Subcutaneous abdominal adipose tissue (tissue), 5 donors: Measurements from ENCODE around the gene UNC79.

ENCODE experiments used
- H3K27ac ChIP-seq: one replicate; pipeline ENCODE4 v1.7.0; 2013; ENCODE audit warnings: low read depth, mild to moderate bottlenecking, inconsistent platforms, low read length, moderate library complexity
- H3K27me3 ChIP-seq, 5 donors: one replicate each; pipeline ENCODE4 v1.7.0; 2013; ENCODE audit warnings: low read length in 5 of 5, inconsistent platforms in 1 of 5; ENCODE audit not compliant: control insufficient read depth in 5 of 5, insufficient read depth in 4 of 5
- H3K36me3 ChIP-seq, 5 donors: one replicate each; pipeline ENCODE4 v1.7.0; 2013; ENCODE audit warnings: low read length in 5 of 5; ENCODE audit not compliant: control insufficient read depth in 5 of 5, insufficient read depth in 5 of 5
- H3K4me1 ChIP-seq, 5 donors: one replicate each; pipeline ENCODE4 v1.7.0; 2013; ENCODE audit warnings: low read length in 5 of 5, mild to moderate bottlenecking in 3 of 5, moderate library complexity in 1 of 5; ENCODE audit not compliant: control insufficient read depth in 5 of 5, insufficient read depth in 5 of 5
- H3K4me3 ChIP-seq, 5 donors: one replicate each; pipeline ENCODE4 v1.7.0; 2013; ENCODE audit warnings: low read length in 5 of 5, low read depth in 1 of 5
- H3K9ac ChIP-seq, 5 donors: one replicate each; pipeline ENCODE4 v1.7.0; 2013; ENCODE audit warnings: low read length in 5 of 5, mild to moderate bottlenecking in 4 of 5, moderate library complexity in 3 of 5
- H3K9me3 ChIP-seq, 5 donors: one replicate each; pipeline ENCODE4 v1.7.0; 2013; ENCODE audit warnings: low read length in 5 of 5; ENCODE audit not compliant: control insufficient read depth in 5 of 5
- donor health status: healthy.
- donor health status: healthy.
- donor health status: healthy.
- donor health status: healthy.
- donor health status: healthy.

Gene UNC79

GRCh38 chr14:93737634-93738033, 306.9 kb downstream of the UNC79 start:
- Histone ChIP-seq H3K36me3 (no peaks in the 10 kb centered on the region), H3K9ac (no peak overlapping the region), H3K4me1 (no peaks in the 10 kb centered on the region), H3K4me3 (no peak overlapping the region), H3K27me3 (peaks cover 0 to 9% (median 3%) of the 10 kb centered on the region in 5 donors), H3K9me3 (no peaks in the 10 kb centered on the region), H3K27ac (no peak overlapping the region)

DNA sequence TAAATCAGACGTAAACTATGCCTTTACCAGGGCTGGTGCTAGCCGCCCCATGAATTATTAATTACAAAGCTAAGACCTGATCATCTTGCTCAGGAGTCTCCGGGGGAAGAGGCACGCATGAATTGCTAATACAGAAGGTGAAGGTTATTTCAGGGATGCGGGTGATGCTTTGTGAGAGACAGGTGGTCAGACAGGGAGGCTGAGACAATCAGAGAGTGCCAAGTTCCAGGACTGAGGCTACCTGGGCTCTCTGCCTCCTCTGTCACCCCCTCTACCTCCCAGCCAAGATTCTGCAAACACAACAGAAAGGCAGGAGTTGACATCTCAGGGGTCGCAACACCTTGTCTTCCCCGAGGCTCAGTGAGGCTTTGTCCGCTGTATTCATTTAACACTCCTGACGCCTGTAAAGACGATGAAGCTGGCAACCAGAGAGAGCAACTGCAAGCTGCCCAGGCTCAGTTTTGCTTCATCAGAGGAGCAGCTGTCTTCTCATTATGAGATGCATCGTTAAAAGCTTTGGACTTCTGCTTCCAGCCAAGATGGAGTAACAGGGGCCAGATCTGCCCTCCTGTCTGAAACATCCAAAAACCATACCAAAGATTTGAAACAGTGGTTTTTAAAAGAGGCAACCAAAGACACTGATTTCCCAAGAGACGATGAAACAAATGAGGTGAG, 311.0 kb downstream of the UNC79 start:
- H3K9me3 ChIP-seq = no peaks in the 10 kb centered on the region
- no peak overlapping the region for H3K9ac ChIP-seq
- no peaks in the 10 kb centered on the region for H3K36me3 ChIP-seq
- H3K4me1 ChIP-seq = no peaks in the 10 kb centered on the region
- H3K4me3 ChIP-seq = no peak overlapping the region
- H3K27ac ChIP-seq = no peak overlapping the region
- H3K27me3 ChIP-seq = peaks cover 0 to 13% (median 3%) of the 10 kb centered on the region in 5 donors

- no peak overlapping the region for H3K4me3 ChIP-seq
- no peaks in the 10 kb centered on the region for H3K36me3 ChIP-seq
- H3K27ac ChIP-seq = no peak overlapping the region
- H3K9ac ChIP-seq = no peak overlapping the region
- H3K4me1 ChIP-seq = no peaks in the 10 kb centered on the region
- no peaks in the 10 kb centered on the region for H3K9me3 ChIP-seq
- H3K27me3 ChIP-seq = peaks cover 0 to 16% (median 0%) of the 10 kb centered on the region in 5 donors
These were observed 312.0 kb downstream of the UNC79 start for GRCh38 chr14:93742761-93743160.

- Histone ChIP-seq H3K27me3 (peaks cover 0 to 11% (median 0%) of the 10 kb centered on the region in 5 donors), H3K9me3 (no peaks in the 10 kb centered on the region), H3K4me3 (no peak overlapping the region), H3K27ac (no peak overlapping the region), H3K36me3 (no peaks in the 10 kb centered on the region), H3K4me1 (no peaks in the 10 kb centered on the region), H3K9ac (no peak overlapping the region)
These were observed 312.7 kb downstream of the UNC79 start for GRCh38 chr14:93743270-93744060.

DNA sequence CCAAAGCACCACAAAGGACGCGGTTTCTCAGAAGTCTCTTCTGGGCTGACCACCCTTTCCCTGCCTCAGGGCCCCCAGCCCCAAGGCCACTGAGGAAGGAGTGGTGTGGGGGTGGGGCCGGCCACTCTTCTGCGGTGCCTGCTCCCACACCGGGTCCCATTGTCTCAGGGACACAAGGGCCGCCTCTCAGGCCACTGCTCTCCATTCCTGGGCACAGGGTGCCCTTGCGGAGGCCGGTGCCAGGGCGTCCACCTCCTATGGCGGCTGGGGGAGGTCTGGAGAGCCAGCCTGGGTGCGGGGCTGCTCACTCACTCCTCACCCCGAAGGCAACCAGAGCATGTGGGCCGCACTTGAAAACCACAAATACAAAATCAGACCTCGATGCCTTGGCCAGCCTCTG, 313.4 kb downstream of the UNC79 start:
- no peaks in the 10 kb centered on the region for H3K36me3 ChIP-seq
- peaks cover 0 to 11% (median 0%) of the 10 kb centered on the region in 5 donors for H3K27me3 ChIP-seq
- H3K4me1 ChIP-seq = no peaks in the 10 kb centered on the region
- H3K9ac ChIP-seq = no peak overlapping the region
- H3K27ac ChIP-seq = no peak overlapping the region
- H3K9me3 ChIP-seq = no peaks in the 10 kb centered on the region
- no peak overlapping the region for H3K4me3 ChIP-seq

DNA sequence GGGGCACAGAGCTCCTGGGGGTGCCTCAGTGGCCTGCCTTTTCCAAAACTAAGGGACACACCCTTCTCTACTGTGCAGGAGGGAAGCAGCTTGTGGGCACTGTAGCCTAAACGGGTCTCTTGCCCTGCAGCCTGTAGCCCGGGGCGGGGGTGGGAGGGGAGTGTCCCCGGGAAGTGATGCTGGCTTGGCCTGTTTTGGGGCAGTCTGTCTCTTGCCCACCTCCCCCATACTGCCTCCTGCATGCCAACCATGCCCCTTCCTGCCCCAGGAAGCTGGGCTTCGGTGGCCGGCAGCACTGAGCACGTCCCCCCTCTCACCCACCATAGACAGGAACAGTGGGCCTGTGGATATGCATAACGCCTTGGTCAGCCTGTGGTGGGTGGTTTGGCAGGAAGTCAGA, 314.1 kb downstream of the UNC79 start:
- no peaks in the 10 kb centered on the region for H3K9me3 ChIP-seq
- H3K4me1 ChIP-seq = no peaks in the 10 kb centered on the region
- peaks cover 0 to 11% (median 0%) of the 10 kb centered on the region in 5 donors for H3K27me3 ChIP-seq
- no peak overlapping the region for H3K9ac ChIP-seq
- no peak overlapping the region for H3K4me3 ChIP-seq
- no peak overlapping the region for H3K27ac ChIP-seq
- H3K36me3 ChIP-seq = no peaks in the 10 kb centered on the region

DNA sequence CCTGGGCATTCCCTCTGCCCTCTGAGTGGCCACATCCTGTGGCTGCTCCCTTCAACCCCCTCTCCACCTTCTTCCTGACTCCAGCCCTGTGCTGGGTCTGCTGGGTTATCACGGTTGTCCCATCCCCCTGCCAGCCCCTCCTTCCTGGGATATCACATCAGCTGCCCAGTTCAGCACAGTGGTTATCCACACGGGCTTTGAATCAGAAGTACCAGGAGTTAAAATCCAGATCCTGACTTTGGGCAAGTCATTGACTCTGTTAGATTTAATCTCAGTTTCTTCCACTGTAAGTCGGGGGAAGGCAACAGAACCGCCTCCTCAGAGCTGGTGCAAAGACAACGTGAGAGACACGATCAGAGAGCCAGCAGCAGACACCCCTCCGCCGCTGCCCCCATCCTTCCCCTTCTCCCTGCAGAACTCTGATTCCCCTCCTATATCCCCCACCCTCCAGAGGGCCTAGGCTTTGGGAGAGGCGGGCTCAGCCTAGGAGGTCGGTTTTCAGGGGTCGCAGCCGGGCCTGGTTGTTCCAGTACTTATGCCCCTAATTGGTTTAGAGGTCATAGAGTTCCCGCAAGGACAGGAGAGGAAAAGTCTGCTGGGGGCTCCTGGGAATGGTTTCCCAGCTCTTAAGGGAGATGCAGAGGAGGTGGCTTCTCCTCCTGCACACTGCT, 315.0 kb downstream of the UNC79 start:
- H3K4me1 ChIP-seq = no peaks in the 10 kb centered on the region
- no peak overlapping the region for H3K4me3 ChIP-seq
- H3K36me3 ChIP-seq = no peaks in the 10 kb centered on the region
- H3K27ac ChIP-seq = no peak overlapping the region
- H3K9me3 ChIP-seq = no peaks in the 10 kb centered on the region
- no peak overlapping the region for H3K9ac ChIP-seq
- peaks cover 0 to 11% (median 0%) of the 10 kb centered on the region in 5 donors for H3K27me3 ChIP-seq

DNA sequence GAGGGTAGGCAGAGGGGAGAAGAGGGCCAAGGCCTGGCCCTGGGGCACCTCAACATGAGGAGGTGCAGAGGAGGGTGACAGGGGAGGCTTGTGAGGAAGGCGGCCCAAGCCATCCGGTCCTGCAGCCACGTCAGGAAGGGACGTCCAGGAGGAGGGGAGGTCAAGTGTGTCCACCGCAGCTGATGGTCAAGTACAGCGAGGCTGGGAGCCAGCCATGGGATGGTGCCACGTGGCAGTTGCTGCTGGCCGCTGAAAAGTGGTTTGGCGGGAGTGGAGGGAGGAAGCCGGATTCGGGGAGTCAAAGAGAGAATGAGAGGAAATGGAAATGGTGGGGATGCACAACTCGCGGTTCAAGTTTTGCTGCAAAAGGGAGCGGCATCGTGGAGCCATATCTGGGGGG, 316.4 kb downstream of the UNC79 start:
- no peak overlapping the region for H3K4me3 ChIP-seq
- H3K9me3 ChIP-seq = no peaks in the 10 kb centered on the region
- no peak overlapping the region for H3K27ac ChIP-seq
- no peak overlapping the region for H3K9ac ChIP-seq
- H3K36me3 ChIP-seq = no peaks in the 10 kb centered on the region
- peaks cover 0 to 11% (median 0%) of the 10 kb centered on the region in 5 donors for H3K27me3 ChIP-seq
- H3K4me1 ChIP-seq = no peaks in the 10 kb centered on the region

DNA sequence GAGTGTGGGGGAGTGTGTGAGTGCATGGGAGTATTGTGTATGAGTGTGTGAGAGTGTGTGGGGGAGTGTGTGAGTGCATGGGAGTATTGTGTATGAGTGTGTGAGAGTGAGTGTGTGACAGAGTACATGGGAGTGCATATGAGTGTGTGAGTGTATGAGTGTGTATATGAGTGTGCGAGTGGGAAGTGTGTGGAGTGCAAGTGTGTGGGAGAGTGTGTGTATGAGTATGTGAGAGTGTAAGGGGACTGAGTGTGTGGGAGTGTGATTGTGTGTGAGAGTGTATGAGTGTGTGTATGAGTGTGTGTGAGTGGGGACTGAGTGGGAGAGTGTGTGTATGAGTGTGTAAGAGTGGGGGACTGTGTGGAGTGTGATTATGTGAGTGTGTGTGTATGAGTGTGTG, 316.8 kb downstream of the UNC79 start:
- H3K27me3 ChIP-seq = peaks cover 0 to 11% (median 0%) of the 10 kb centered on the region in 5 donors
- no peaks in the 10 kb centered on the region for H3K36me3 ChIP-seq
- H3K9ac ChIP-seq = no peak overlapping the region
- H3K4me3 ChIP-seq = no peak overlapping the region
- H3K4me1 ChIP-seq = no peaks in the 10 kb centered on the region
- H3K9me3 ChIP-seq = no peaks in the 10 kb centered on the region
- H3K27ac ChIP-seq = no peak overlapping the region
